OCI-LY1 (cell line): Measurements from ENCODE around the gene LEF1.

Experiments
- H2AFZ ChIP-seq: fragments of 200-600 bp; sonication (generic), shearing (Covaris generic); 2 replicates; pipeline ENCODE4 v1.6.0; 2014; ENCODE audit warnings: antibody characterized with exemption, mild to moderate bottlenecking, low read length
- H3F3A ChIP-seq: fragments of 200-600 bp; sonication (generic), shearing (Covaris generic); 2 replicates; pipeline ENCODE4 v1.6.0; 2014; ENCODE audit warnings: mild to moderate bottlenecking, antibody characterized with exemption, low read length, moderate library complexity; ENCODE audit not compliant: insufficient read depth
- H3K27ac ChIP-seq: fragments of 200-600 bp; sonication (generic); 2 replicates; pipeline ENCODE4 v1.5.1; 2014; ENCODE audit warnings: low read length, mixed run types, mild to moderate bottlenecking, low read depth; ENCODE audit not compliant: poor library complexity, severe bottlenecking
- H3K27me3 ChIP-seq: fragments of 200-600 bp; sonication (generic); 2 replicates; pipeline ENCODE4 v1.6.0; 2014; ENCODE audit warnings: antibody characterized with exemption, mild to moderate bottlenecking, low read length, moderate library complexity; ENCODE audit not compliant: insufficient read depth
- H3K36me3 ChIP-seq: fragments of 200-600 bp; sonication (generic); 2 replicates; pipeline ENCODE4 v1.6.1; 2014; ENCODE audit warnings: mild to moderate bottlenecking, antibody characterized with exemption, low read length, moderate library complexity, mixed read lengths; ENCODE audit not compliant: insufficient read depth
- H3K4me1 ChIP-seq: fragments of 200-600 bp; sonication (generic); 2 replicates; pipeline ENCODE4 v1.5.1; 2014; ENCODE audit warnings: mild to moderate bottlenecking, low read length, moderate library complexity; ENCODE audit not compliant: insufficient read depth, severe bottlenecking
- H3K4me2 ChIP-seq: fragments of 200-600 bp; sonication (generic), shearing (Covaris generic); 2 replicates; pipeline ENCODE4 v1.6.1; 2014; ENCODE audit warnings: low read length
- H3K4me3 ChIP-seq: fragments of 200-600 bp; sonication (generic); 2 replicates; pipeline ENCODE4 v1.5.1; 2014; ENCODE audit warnings: low read length, low read depth, mild to moderate bottlenecking, mixed read lengths; ENCODE audit not compliant: poor library complexity, severe bottlenecking
- H3K79me2 ChIP-seq: fragments of 200-600 bp; shearing (Covaris generic); 2 replicates; pipeline ENCODE4 v1.6.1; 2016; ENCODE audit warnings: mixed run types, low read length, mixed read lengths; ENCODE audit not compliant: insufficient read depth
- H3K9ac ChIP-seq: fragments of 200-600 bp; sonication (generic), shearing (Covaris generic); 2 replicates; pipeline ENCODE4 v1.6.1; 2014; ENCODE audit warnings: mild to moderate bottlenecking, low read length, mixed read lengths
- H3K9me2 ChIP-seq: fragments of 200-600 bp; sonication (generic), shearing (Covaris generic); 2 replicates; pipeline ENCODE4 v1.6.1; 2014; ENCODE audit warnings: low read depth, mild to moderate bottlenecking, low read length, mixed read lengths
- H3K9me3 ChIP-seq: fragments of 200-600 bp; shearing (Covaris generic); 2 replicates; pipeline ENCODE4 v1.6.1; 2014; ENCODE audit warnings: low read length, mixed read lengths
- H4K20me1 ChIP-seq: fragments of 200-600 bp; sonication (generic), shearing (Covaris generic); 2 replicates; pipeline ENCODE4 v1.6.0; 2016; ENCODE audit warnings: mild to moderate bottlenecking, low read length; ENCODE audit not compliant: insufficient read depth
- EZH2 ChIP-seq: fragments of 200-600 bp; sonication (generic), shearing (Covaris generic); IDR thresholded peaks from 2 replicates; pipeline ENCODE4 v1.8.0; 2017; ENCODE audit warnings: borderline replicate concordance, mixed run types, mild to moderate bottlenecking, antibody characterized with exemption, low read length, moderate library complexity, mixed read lengths
- TF ChIP-seq, protein P1 (sequence below): fragments of 200-600 bp; sonication (generic), shearing (Covaris generic); IDR thresholded peaks from 2 replicates; pipeline ENCODE4 v1.5.1; 2017; ENCODE audit warnings: mild to moderate bottlenecking, antibody characterized with exemption, low read length, moderate library complexity, mixed read lengths

The LEF1 gene

DNA sequence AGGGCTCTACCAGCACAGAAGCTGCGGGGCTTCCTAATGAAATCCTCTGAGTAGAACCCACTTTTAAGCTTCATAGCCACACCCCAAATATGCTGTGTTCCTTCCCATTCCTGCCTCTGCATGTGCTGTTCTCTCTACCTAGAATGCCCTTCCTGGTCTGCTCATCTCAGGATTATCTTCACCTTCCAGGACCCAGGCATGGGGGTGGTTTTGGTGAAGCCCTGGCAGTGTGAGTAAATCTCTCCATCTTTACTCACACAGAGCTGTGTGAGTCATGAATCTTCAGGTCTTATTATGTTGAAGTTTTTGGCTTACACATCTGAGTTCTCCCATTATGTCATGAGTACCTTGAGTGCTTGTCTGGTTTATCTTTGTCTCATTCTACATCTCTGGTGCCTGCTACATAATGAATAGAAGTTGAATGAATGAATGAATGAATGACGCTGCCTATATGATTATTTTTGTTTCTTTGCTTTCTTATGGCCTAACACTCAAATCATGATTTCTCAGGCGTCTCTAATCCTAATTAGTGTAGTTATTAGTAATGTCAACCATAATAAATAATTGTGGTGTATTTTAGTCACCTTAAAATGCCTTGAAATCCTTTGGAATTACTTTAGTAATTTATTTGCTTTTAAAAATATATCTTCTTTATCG, 137.2 kb downstream of the LEF1 start:
- H2AFZ ChIP-seq: no peak overlapping the region
- H3K79me2 ChIP-seq: no peaks in the 10 kb centered on the region
- no peak overlapping the region for H3K4me3 ChIP-seq
- no peaks in the 10 kb centered on the region for H3K27me3 ChIP-seq
- H3K27ac ChIP-seq: peak overlapping the region; percentile 99
- H4K20me1 ChIP-seq: no peaks in the 10 kb centered on the region
- peaks cover 62% of the 10 kb centered on the region for H3K36me3 ChIP-seq
- H3K4me2 ChIP-seq: no peak overlapping the region
- no peaks in the 10 kb centered on the region for H3K9me2 ChIP-seq
- TF ChIP-seq, protein P1, sequence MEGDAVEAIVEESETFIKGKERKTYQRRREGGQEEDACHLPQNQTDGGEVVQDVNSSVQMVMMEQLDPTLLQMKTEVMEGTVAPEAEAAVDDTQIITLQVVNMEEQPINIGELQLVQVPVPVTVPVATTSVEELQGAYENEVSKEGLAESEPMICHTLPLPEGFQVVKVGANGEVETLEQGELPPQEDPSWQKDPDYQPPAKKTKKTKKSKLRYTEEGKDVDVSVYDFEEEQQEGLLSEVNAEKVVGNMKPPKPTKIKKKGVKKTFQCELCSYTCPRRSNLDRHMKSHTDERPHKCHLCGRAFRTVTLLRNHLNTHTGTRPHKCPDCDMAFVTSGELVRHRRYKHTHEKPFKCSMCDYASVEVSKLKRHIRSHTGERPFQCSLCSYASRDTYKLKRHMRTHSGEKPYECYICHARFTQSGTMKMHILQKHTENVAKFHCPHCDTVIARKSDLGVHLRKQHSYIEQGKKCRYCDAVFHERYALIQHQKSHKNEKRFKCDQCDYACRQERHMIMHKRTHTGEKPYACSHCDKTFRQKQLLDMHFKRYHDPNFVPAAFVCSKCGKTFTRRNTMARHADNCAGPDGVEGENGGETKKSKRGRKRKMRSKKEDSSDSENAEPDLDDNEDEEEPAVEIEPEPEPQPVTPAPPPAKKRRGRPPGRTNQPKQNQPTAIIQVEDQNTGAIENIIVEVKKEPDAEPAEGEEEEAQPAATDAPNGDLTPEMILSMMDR: no peak
- no peak for TF ChIP-seq EZH2
- H3K4me1 ChIP-seq: peaks cover 79% of the 10 kb centered on the region
- H3K9ac ChIP-seq: no peak overlapping the region
- peaks cover 4% of the 10 kb centered on the region; the same call in 1 of the 2 replicates for H3F3A ChIP-seq
- no peaks in the 10 kb centered on the region for H3K9me3 ChIP-seq

DNA sequence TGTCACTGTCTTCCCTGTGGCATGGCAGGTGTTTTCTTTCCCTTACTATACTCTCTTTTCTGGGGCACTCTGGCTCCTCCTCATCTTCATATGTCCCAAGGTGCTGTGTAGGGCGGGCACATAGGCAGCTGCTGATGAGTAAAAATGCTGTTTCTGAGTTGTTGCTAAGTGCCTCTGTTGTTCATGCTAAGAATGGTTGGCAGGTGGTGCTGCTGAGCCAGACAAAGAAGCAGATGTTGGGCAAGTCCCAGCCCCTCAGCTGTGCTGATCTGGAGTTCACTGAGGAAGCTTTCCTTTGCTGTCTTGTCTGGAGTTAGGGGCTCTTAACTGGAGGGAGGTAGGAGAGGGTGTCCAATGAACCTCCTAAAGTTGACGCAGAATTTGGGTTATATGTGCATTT, 138.4 kb downstream of the LEF1 start:
- Histone ChIP-seq H3K9me2 (no peaks in the 10 kb centered on the region), H3K9ac (peak overlapping the region; percentile 35; the same call in 1 of the 2 replicates), H3K4me3 (no peak overlapping the region), H3K36me3 (peaks cover 63% of the 10 kb centered on the region), H3K79me2 (no peaks in the 10 kb centered on the region), H3K27ac (peak overlapping the region; percentile 99), H3K27me3 (no peaks in the 10 kb centered on the region), H4K20me1 (no peaks in the 10 kb centered on the region), H3K4me1 (peaks cover 67% of the 10 kb centered on the region), H3F3A (peaks cover 1% of the 10 kb centered on the region; the same call in 1 of the 2 replicates), H3K9me3 (no peaks in the 10 kb centered on the region), H2AFZ (no peak overlapping the region), H3K4me2 (no peak overlapping the region; the same call in 1 of the 2 replicates)
- TF ChIP-seq, protein P1: peak; percentile 86
- TF ChIP-seq EZH2: no peak

DNA sequence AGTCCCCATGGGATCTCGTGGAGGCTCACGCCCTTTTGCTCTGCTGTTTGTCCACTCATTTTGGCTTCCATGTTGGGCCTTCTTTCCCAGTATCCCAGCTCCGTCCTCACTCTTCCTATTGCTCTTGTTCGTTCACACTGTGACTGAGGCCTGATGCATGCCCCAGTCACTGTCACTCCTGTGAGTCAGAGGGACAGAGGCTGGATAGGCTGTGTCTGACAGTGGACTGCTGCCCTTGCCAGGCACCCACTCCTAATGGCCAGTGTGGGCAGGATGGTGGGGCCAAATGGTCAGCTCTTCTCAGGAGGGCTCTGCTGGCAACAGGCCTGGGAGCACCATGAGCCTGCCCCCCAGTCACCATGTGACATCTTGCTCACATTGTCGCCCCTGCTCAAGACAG, 139.0 kb downstream of the LEF1 start:
- H2AFZ ChIP-seq: no peak overlapping the region
- peak overlapping the region; percentile 99 for H3K27ac ChIP-seq
- TF ChIP-seq EZH2: no peak
- TF ChIP-seq, protein P1: no peak
- H3K27me3 ChIP-seq: no peaks in the 10 kb centered on the region
- H3K4me3 ChIP-seq: no peak overlapping the region
- H3F3A ChIP-seq: no peaks in the 10 kb centered on the region
- no peaks in the 10 kb centered on the region for H3K79me2 ChIP-seq
- peak overlapping the region; percentile 5; the same call in 1 of the 2 replicates for H3K4me2 ChIP-seq
- peaks cover 69% of the 10 kb centered on the region for H3K36me3 ChIP-seq
- H4K20me1 ChIP-seq: no peaks in the 10 kb centered on the region
- H3K9me3 ChIP-seq: no peaks in the 10 kb centered on the region
- no peaks in the 10 kb centered on the region for H3K9me2 ChIP-seq
- peaks cover 61% of the 10 kb centered on the region for H3K4me1 ChIP-seq
- H3K9ac ChIP-seq: peak overlapping the region; percentile 24; the same call in 1 of the 2 replicates
